PC-3 (cell line): ENCODE results near the gene STPG4. TPM values are rescaled to one million over a fixed set of nuclear protein-coding genes. Genes with fewer than 3 reads are reported as not detected.

Source experiments
- ATAC-seq: fragments of 200-7000 bp; cut with Tn5 transposase; 2 replicates; pipeline ENCODE4 v1.9.1; 2020; ENCODE audit warnings: mild to moderate bottlenecking, moderate library complexity
- BruUV-seq: library from RNA; stranded (reverse); fragments of 400-500 nt; replicated peaks from 2 replicates; lab custom pipeline; 2021; lab: Mats Ljungman, UMichigan
- CTCF ChIA-PET: fragments of 300-600 bp; sonication (Branson Sonifier 250); formaldehyde crosslinking; loops from one replicate; lab custom pipeline; 2022; ENCODE audit warnings: antibody characterized with exemption; lab: Charles Lee
- POLR2A ChIA-PET: fragments of 300-600 bp; sonication (Branson Sonifier 250); formaldehyde crosslinking; loops from one replicate; lab custom pipeline; 2022; ENCODE audit warnings: antibody characterized with exemption; ENCODE audit not compliant: unreplicated experiment; lab: Charles Lee
- DNase-seq: peaks from one replicate; pipeline ENCODE4 v3.0.0-alpha.2; 2015
- H2AFZ ChIP-seq: fragments of 300-600 bp; sonication (generic); 2 replicates; pipeline ENCODE4 v1.6.0; 2016; ENCODE audit warnings: antibody characterized with exemption, low read length
- H3F3A ChIP-seq: fragments of 300-600 bp; sonication (generic); one replicate; pipeline ENCODE4 v1.6.0; 2017; ENCODE audit warnings: antibody characterized with exemption, low read length, control low read depth, mild to moderate bottlenecking; ENCODE audit not compliant: unreplicated experiment
- H3K27ac ChIP-seq: fragments of 300-600 bp; sonication (generic); 2 replicates; pipeline ENCODE4 v1.5.1; 2016; ENCODE audit warnings: mild to moderate bottlenecking, low read length
- H3K27me3 ChIP-seq: fragments of 300-600 bp; sonication (generic); 2 replicates; pipeline ENCODE4 v1.6.1; 2016; ENCODE audit warnings: low read length, mixed read lengths
- H3K36me3 ChIP-seq: fragments of 300-600 bp; sonication (generic); 2 replicates; pipeline ENCODE4 v1.6.1; 2016; ENCODE audit warnings: low read depth, mixed run types, low read length, mixed read lengths
- H3K4me1 ChIP-seq: fragments of 300-600 bp; sonication (generic); 2 replicates; pipeline ENCODE4 v1.5.1; 2016; ENCODE audit warnings: low read length; ENCODE audit not compliant: insufficient read depth
- H3K4me2 ChIP-seq: fragments of 300-600 bp; sonication (generic); 2 replicates; pipeline ENCODE4 v1.6.0; 2016; ENCODE audit warnings: low read length
- H3K4me3 ChIP-seq: fragments of 300-600 bp; sonication (generic); 2 replicates; pipeline ENCODE4 v1.5.1; 2016; ENCODE audit warnings: mild to moderate bottlenecking, low read length, mixed read lengths
- H3K79me2 ChIP-seq: fragments of 300-600 bp; sonication (generic); 2 replicates; pipeline ENCODE4 v1.6.1; 2017; ENCODE audit warnings: low read length, mixed read lengths
- H3K9ac ChIP-seq: fragments of 300-600 bp; sonication (generic); 2 replicates; pipeline ENCODE4 v1.6.0; 2016; ENCODE audit warnings: mild to moderate bottlenecking, low read length
- H3K9me2 ChIP-seq: fragments of 300-600 bp; sonication (generic); replicated peaks from 2 replicates; pipeline ENCODE4 v1.6.1; 2016; ENCODE audit warnings: mixed run types, low read length, mixed read lengths
- H3K9me3 ChIP-seq: fragments of 300-600 bp; sonication (generic); 2 replicates; pipeline ENCODE4 v1.6.1; 2016; ENCODE audit warnings: low read length, mixed read lengths
- H4K20me1 ChIP-seq: fragments of 300-600 bp; sonication (generic); 2 replicates; pipeline ENCODE4 v1.6.1; 2016; ENCODE audit warnings: low read length, mixed read lengths
- EZH2 ChIP-seq: fragments of 300-600 bp; sonication (generic); IDR thresholded peaks from one replicate; pipeline ENCODE4 v1.6.1; 2017; ENCODE audit warnings: antibody characterized with exemption, mild to moderate bottlenecking, low read length; ENCODE audit not compliant: unreplicated experiment
- EZH2phosphoT487 ChIP-seq: fragments of 300-600 bp; sonication (generic); IDR thresholded peaks from 2 replicates; pipeline ENCODE4 v1.6.1; 2018; ENCODE audit warnings: mild to moderate bottlenecking, antibody characterized with exemption, low read length, borderline replicate concordance
- intact Hi-C: fragments of 100-400 bp; cut with micrococcal nuclease; formaldehyde crosslinking; loops from 2 replicates; pipeline ENCODE4 v1.9.0; 2023
- total RNA-seq: library from RNA; depleted of rRNA; stranded (reverse); fragments of >200 nt; gene quantifications from 2 replicates; pipeline ENCODE4 v1.2.3, GENCODE V29; 2014
- TF ChIP-seq, protein P1 (sequence below): fragments of 300-600 bp; sonication (generic); conservative IDR thresholded peaks from 2 replicates; pipeline ENCODE4 v1.5.1; 2017; ENCODE audit warnings: antibody characterized with exemption, low read depth, mild to moderate bottlenecking, low read length

STPG4 gene
- total RNA-seq, 1 experiment from 2014 or later, result 2.4 TPM

GRCh38 chr2:47061944-47062678, 93.0 kb downstream of the STPG4 start:
- Histone ChIP-seq H3K27ac (no peak overlapping the region), H3K79me2 (no peaks in the 10 kb centered on the region), H3K9ac (no peak overlapping the region), H3K4me3 (no peak overlapping the region), H3F3A (no peaks in the 10 kb centered on the region), H3K36me3 (no peaks in the 10 kb centered on the region), H2AFZ (no peak overlapping the region), H3K4me2 (no peak overlapping the region), H3K9me2 (no peaks in the 10 kb centered on the region), H3K4me1 (peaks cover 15% of the 10 kb centered on the region), H3K9me3 (no peaks in the 10 kb centered on the region), H4K20me1 (no peaks in the 10 kb centered on the region), H3K27me3 (no peaks in the 10 kb centered on the region)
- ATAC-seq, result no peak
- CTCF ChIA-PET, result no interaction called here
- intact Hi-C loops, result no loop called here
- DNase-seq, result no peak
- POLR2A ChIA-PET, result no interaction called here
- no peak for TF ChIP-seq EZH2phosphoT487
- TF ChIP-seq, protein P1, sequence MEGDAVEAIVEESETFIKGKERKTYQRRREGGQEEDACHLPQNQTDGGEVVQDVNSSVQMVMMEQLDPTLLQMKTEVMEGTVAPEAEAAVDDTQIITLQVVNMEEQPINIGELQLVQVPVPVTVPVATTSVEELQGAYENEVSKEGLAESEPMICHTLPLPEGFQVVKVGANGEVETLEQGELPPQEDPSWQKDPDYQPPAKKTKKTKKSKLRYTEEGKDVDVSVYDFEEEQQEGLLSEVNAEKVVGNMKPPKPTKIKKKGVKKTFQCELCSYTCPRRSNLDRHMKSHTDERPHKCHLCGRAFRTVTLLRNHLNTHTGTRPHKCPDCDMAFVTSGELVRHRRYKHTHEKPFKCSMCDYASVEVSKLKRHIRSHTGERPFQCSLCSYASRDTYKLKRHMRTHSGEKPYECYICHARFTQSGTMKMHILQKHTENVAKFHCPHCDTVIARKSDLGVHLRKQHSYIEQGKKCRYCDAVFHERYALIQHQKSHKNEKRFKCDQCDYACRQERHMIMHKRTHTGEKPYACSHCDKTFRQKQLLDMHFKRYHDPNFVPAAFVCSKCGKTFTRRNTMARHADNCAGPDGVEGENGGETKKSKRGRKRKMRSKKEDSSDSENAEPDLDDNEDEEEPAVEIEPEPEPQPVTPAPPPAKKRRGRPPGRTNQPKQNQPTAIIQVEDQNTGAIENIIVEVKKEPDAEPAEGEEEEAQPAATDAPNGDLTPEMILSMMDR, result no peak
- no peak for TF ChIP-seq EZH2
- BruUV-seq, result no TSS peak

- Histone ChIP-seq H3K27ac (no peak overlapping the region), H3K27me3 (no peaks in the 10 kb centered on the region), H3K9me3 (no peaks in the 10 kb centered on the region), H3F3A (no peaks in the 10 kb centered on the region), H2AFZ (no peak overlapping the region), H4K20me1 (no peaks in the 10 kb centered on the region), H3K4me3 (no peak overlapping the region), H3K36me3 (no peaks in the 10 kb centered on the region), H3K79me2 (no peaks in the 10 kb centered on the region), H3K9ac (no peak overlapping the region), H3K4me1 (peaks cover 7% of the 10 kb centered on the region), H3K9me2 (no peaks in the 10 kb centered on the region), H3K4me2 (no peak overlapping the region)
- POLR2A ChIA-PET, result no interaction called here
- ATAC-seq, result no peak
- intact Hi-C loops, result no loop called here
- no TSS peak for BruUV-seq
- DNase-seq, result no peak
- TF ChIP-seq EZH2 (no peak), EZH2phosphoT487 (no peak)
- TF ChIP-seq, protein P1, result no peak
- CTCF ChIA-PET, result no interaction called here
Measured at GRCh38 chr2:47060652-47061170, 94.4 kb downstream of the STPG4 start.
